Keratinocyte (primary cell): ENCODE measurements around the gene SMOC1. TPM values are rescaled to one million over a fixed set of nuclear protein-coding genes. Genes with fewer than 3 reads are reported as not detected.

Experiments
- DNase-seq: peaks from one replicate; pipeline ENCODE4 v3.0.0-alpha.2; 2011; ENCODE audit warnings: low read depth, missing footprints, low spot score
- FAIRE-seq: peaks from 2 replicates; lab custom pipeline; 2011; peaks lifted over from hg19 to GRCh38; lab: Jason Lieb, UNC
- H2AFZ ChIP-seq: 2 replicates; pipeline ENCODE4 v1.6.0; 2012; ENCODE audit warnings: low read length, control low read depth, inconsistent platforms; ENCODE audit not compliant: control insufficient read depth
- H3K27ac ChIP-seq: 2 replicates; pipeline ENCODE4 v1.5.1; 2011; ENCODE audit warnings: low read length; ENCODE audit not compliant: control insufficient read depth, insufficient read depth
- H3K27me3 ChIP-seq: 3 replicates; pipeline ENCODE4 v1.6.0; 2011; ENCODE audit warnings: low read length; ENCODE audit not compliant: control insufficient read depth, insufficient read depth; ENCODE audit errors: extremely low read depth
- H3K36me3 ChIP-seq, 2 experiments: 2 replicates in 1 of 2; 3 replicates in 1 of 2; pipeline ENCODE4 v1.5.1; 2011; ENCODE audit warnings: low read length in 2 of 2, mild to moderate bottlenecking in 1 of 2; ENCODE audit not compliant: control insufficient read depth in 2 of 2, insufficient read depth in 2 of 2; ENCODE audit errors: extremely low read depth in 1 of 2
- H3K4me1 ChIP-seq: 3 replicates; pipeline ENCODE4 v1.5.1; 2011; ENCODE audit warnings: low read length; ENCODE audit not compliant: control insufficient read depth, insufficient read depth; ENCODE audit errors: extremely low read depth
- H3K4me2 ChIP-seq: 3 replicates; pipeline ENCODE4 v1.6.0; 2011; ENCODE audit warnings: low read depth, low read length; ENCODE audit not compliant: control insufficient read depth, insufficient read depth; ENCODE audit errors: extremely low read depth
- H3K4me3 ChIP-seq, 3 experiments: fragments of 200-600 bp in 1 of 3; sonication (generic) in 1 of 3; 2 replicates in 2 of 3; 3 replicates in 1 of 3; pipeline ENCODE4 v1.5.1; 2011 to 2016; ENCODE audit warnings: low read length in 3 of 3, mild to moderate bottlenecking in 3 of 3, control low read depth in 2 of 3, inconsistent platforms in 1 of 3, low read depth in 1 of 3, mixed read lengths in 1 of 3, mixed run types in 1 of 3, moderate library complexity in 1 of 3; ENCODE audit not compliant: control insufficient read depth in 2 of 3, insufficient read depth in 2 of 3; ENCODE audit errors: extremely low read depth in 1 of 3
- H3K79me2 ChIP-seq: 2 replicates; pipeline ENCODE4 v1.6.0; 2012; ENCODE audit warnings: low read length; ENCODE audit not compliant: control insufficient read depth, insufficient read depth
- H3K9ac ChIP-seq: 3 replicates; pipeline ENCODE4 v1.6.0; 2011; ENCODE audit warnings: low read length; ENCODE audit not compliant: control insufficient read depth, insufficient read depth; ENCODE audit errors: extremely low read depth
- H3K9me1 ChIP-seq: 3 replicates; pipeline ENCODE4 v1.6.0; 2011; ENCODE audit warnings: low read length; ENCODE audit not compliant: control insufficient read depth, insufficient read depth; ENCODE audit errors: extremely low read depth
- H3K9me3 ChIP-seq: 2 replicates; pipeline ENCODE4 v1.5.1; 2012; ENCODE audit warnings: low read depth, low read length; ENCODE audit not compliant: control insufficient read depth
- H4K20me1 ChIP-seq: 3 replicates; pipeline ENCODE4 v1.6.0; 2011; ENCODE audit warnings: low read length; ENCODE audit not compliant: control insufficient read depth, insufficient read depth; ENCODE audit errors: extremely low read depth
- CTCF ChIP-seq, 3 experiments: IDR thresholded peaks in 1 of 3; conservative IDR thresholded peaks in 1 of 3; optimal IDR thresholded peaks in 1 of 3; 2 replicates in 2 of 3; 3 replicates in 1 of 3; pipeline versions ENCODE3 to v1.5.1; 2011; ENCODE audit warnings: low read length in 3 of 3, mild to moderate bottlenecking in 3 of 3, moderate library complexity in 2 of 3, control low read depth in 1 of 3, inconsistent platforms in 1 of 3; ENCODE audit not compliant: insufficient read depth in 2 of 3; ENCODE audit errors: extremely low read depth in 1 of 3
- EZH2 ChIP-seq: IDR thresholded peaks from one replicate; pipeline ENCODE4 v1.6.1; 2012; ENCODE audit warnings: inconsistent platforms, mild to moderate bottlenecking, low read length, moderate library complexity
- dilution Hi-C: fragments of 300-500 bp; cut with MboI; formaldehyde crosslinking; loops from one replicate; pipeline ENCODE4 v1.7.0; 2020; ENCODE audit warnings: low sequenced_read_pairs; ENCODE audit not compliant: extremely low pct_ligation_motif_present
- polyA plus RNA-seq, 5 experiments: library from polyadenylated mRNA; depleted of rRNA in 3 of 5; stranded (reverse) in 3 of 5; stranded (forward) in 1 of 5; unstranded in 1 of 5; fragments of >200 nt; gene quantifications; 1 replicate in 1 of 5; 2 replicates in 3 of 5; 3 replicates in 1 of 5; pipeline versions ENCODE4 v1.2.1 to v1.2.3, GENCODE V29; 2011 to 2012; ENCODE audit warnings: missing spikeins in 2 of 5, low read depth in 1 of 5, low replicate concordance in 1 of 5

SMOC1 gene
- polyA plus RNA-seq, 1 donor (not counting 4 experiments of a cell fraction or from before 2014, with no cell fraction given): 6.0 TPM

GRCh38 chr14:70011708-70012107 is 132.5 kb downstream of the SMOC1 start:
- Histone ChIP-seq H3K27me3 (no peaks in the 10 kb centered on the region), H3K36me3 (no peaks in the 10 kb centered on the region), H3K4me2 (no peak overlapping the region), H3K79me2 (no peaks in the 10 kb centered on the region), H2AFZ (no peak overlapping the region), H3K9me1 (no peaks in the 10 kb centered on the region), H4K20me1 (no peaks in the 10 kb centered on the region), H3K4me1 (peaks cover 26% of the 10 kb centered on the region), H3K4me3 (no peak overlapping the region), H3K27ac (no peak overlapping the region), H3K9me3 (no peaks in the 10 kb centered on the region), H3K9ac (no peak overlapping the region)
- no peak for FAIRE-seq
- TF ChIP-seq EZH2: no peak
- no peak for TF ChIP-seq CTCF (optimal IDR thresholded peaks at IDR 0.05 in 1 of 3, IDR thresholded peaks at IDR 0.05 in 1 of 3, conservative IDR thresholded peaks at IDR 0.05 in 1 of 3; ENCODE audit: extremely low read depth in 1 of 3, insufficient read depth in 2 of 3, low read length in 3 of 3)
- DNase-seq: no peak
- dilution Hi-C loops: no loop called here

- Histone ChIP-seq H3K79me2 (no peaks in the 10 kb centered on the region), H3K27me3 (no peaks in the 10 kb centered on the region), H4K20me1 (no peaks in the 10 kb centered on the region), H2AFZ (no peak overlapping the region), H3K9ac (no peak overlapping the region), H3K36me3 (no peaks in the 10 kb centered on the region), H3K9me1 (no peaks in the 10 kb centered on the region), H3K4me2 (no peak overlapping the region), H3K27ac (no peak overlapping the region), H3K4me3 (no peak overlapping the region), H3K9me3 (no peaks in the 10 kb centered on the region), H3K4me1 (peaks cover 33% of the 10 kb centered on the region)
- dilution Hi-C loops: no loop called here
- TF ChIP-seq CTCF (optimal IDR thresholded peaks at IDR 0.05 in 1 of 3, IDR thresholded peaks at IDR 0.05 in 1 of 3, conservative IDR thresholded peaks at IDR 0.05 in 1 of 3; ENCODE audit: extremely low read depth in 1 of 3, insufficient read depth in 2 of 3, low read length in 3 of 3): peak; percentile 85 to 91 (median 89)
- TF ChIP-seq EZH2: no peak
- DNase-seq: no peak
- FAIRE-seq: no peak
Observed at GRCh38 chr14:70013271-70013873, 134.2 kb downstream of the SMOC1 start.
